ENCODE results near the gene TEX36. TPM values are rescaled to one million over a fixed set of nuclear protein-coding genes. Genes with fewer than 3 reads are reported as not detected.

The TEX36 gene
- total RNA-seq, 1 experiment from 2014 or later, result not detected

GRCh38 chr10:125611756-125612155 lies 71.2 kb downstream of the TEX36 start:
- H4K8ac ChIP-seq (replicated peaks; ENCODE audit: insufficient read length, low read depth, low read length), result no peak overlapping the region
- H3K27ac Mint-ChIP-seq, result no peak overlapping the region
- H3K4me3 Mint-ChIP-seq, result no peak overlapping the region
- H3K14ac ChIP-seq (ENCODE audit: insufficient read depth, low read length), result no peak overlapping the region
- H3K4me1 Mint-ChIP-seq, result no peaks in the 10 kb centered on the region
- H3K27me3 ChIP-seq (ENCODE audit: insufficient read depth, low read length), result no peaks in the 10 kb centered on the region
- H2BK12ac ChIP-seq (ENCODE audit: insufficient read length, low read depth, low read length), result no peak overlapping the region
- no peak overlapping the region for H3T11ph ChIP-seq (ENCODE audit: low read length)
- no peaks in the 10 kb centered on the region for H4K20me1 ChIP-seq (ENCODE audit: control insufficient read depth, insufficient read depth, insufficient read length)
- TF ChIP-seq, protein P1, sequence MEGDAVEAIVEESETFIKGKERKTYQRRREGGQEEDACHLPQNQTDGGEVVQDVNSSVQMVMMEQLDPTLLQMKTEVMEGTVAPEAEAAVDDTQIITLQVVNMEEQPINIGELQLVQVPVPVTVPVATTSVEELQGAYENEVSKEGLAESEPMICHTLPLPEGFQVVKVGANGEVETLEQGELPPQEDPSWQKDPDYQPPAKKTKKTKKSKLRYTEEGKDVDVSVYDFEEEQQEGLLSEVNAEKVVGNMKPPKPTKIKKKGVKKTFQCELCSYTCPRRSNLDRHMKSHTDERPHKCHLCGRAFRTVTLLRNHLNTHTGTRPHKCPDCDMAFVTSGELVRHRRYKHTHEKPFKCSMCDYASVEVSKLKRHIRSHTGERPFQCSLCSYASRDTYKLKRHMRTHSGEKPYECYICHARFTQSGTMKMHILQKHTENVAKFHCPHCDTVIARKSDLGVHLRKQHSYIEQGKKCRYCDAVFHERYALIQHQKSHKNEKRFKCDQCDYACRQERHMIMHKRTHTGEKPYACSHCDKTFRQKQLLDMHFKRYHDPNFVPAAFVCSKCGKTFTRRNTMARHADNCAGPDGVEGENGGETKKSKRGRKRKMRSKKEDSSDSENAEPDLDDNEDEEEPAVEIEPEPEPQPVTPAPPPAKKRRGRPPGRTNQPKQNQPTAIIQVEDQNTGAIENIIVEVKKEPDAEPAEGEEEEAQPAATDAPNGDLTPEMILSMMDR (conservative IDR thresholded peaks at IDR 0.05), result no peak
- H2AFZ ChIP-seq (ENCODE audit: low read length), result no peak overlapping the region
- H3K79me2 ChIP-seq (ENCODE audit: insufficient read depth, low read length), result no peaks in the 10 kb centered on the region
- no peak overlapping the region for H3K4me2 ChIP-seq (ENCODE audit: insufficient read depth, insufficient read length, low read length)
- no peak overlapping the region for H2BK15ac ChIP-seq (ENCODE audit: low read depth, low read length)
- H4K5ac ChIP-seq (ENCODE audit: insufficient read length, low read depth, low read length), result no peak overlapping the region
- WGBS (ENCODE audit: extremely low coverage, insufficient read length, low lambda C conversion rate), result no CpG with 5 or more reads among the region's 1 CpG
- no peaks in the 10 kb centered on the region for H3K79me1 ChIP-seq (ENCODE audit: insufficient read depth, low read depth, low read length, poor library complexity, severe bottlenecking)
- H3K23me2 ChIP-seq (ENCODE audit: insufficient read length, low read depth, low read length, poor library complexity, severe bottlenecking), result no peaks in the 10 kb centered on the region
- no peaks in the 10 kb centered on the region for H3K9me3 ChIP-seq (ENCODE audit: control insufficient read depth, low read depth, low read length)
- no peak overlapping the region for H3K4ac ChIP-seq (ENCODE audit: low read depth, low read length)
- H3K36me3 Mint-ChIP-seq (ENCODE audit: insufficient read depth in 1 of 3, low read depth in 3 of 3), result no peaks in the 10 kb centered on the region
- H3K27me3 Mint-ChIP-seq (ENCODE audit: low read depth), result peaks cover 5% of the 10 kb centered on the region
- H3K18ac ChIP-seq (ENCODE audit: insufficient read length, low read depth, low read length), result no peak overlapping the region
- H2AK5ac ChIP-seq (ENCODE audit: insufficient read length, low read length), result no peak overlapping the region
- no peak overlapping the region for H3K9ac ChIP-seq (ENCODE audit: extremely low read depth, insufficient read length, low read length)
- H2BK120ac ChIP-seq (ENCODE audit: low read depth, low read length, poor library complexity, severe bottlenecking), result no peak overlapping the region
- H3K56ac ChIP-seq (ENCODE audit: insufficient read length, low read depth, low read length), result no peak overlapping the region
- H2BK20ac ChIP-seq (ENCODE audit: low read depth, low read length, poor library complexity, severe bottlenecking), result no peak overlapping the region
- no peak overlapping the region for H3K27ac ChIP-seq (ENCODE audit: insufficient read length, low read depth, low read length)
- DNase-seq, result no peak
- H2BK5ac ChIP-seq (ENCODE audit: insufficient read length, low read length), result no peak overlapping the region
- no peaks in the 10 kb centered on the region for H3K4me1 ChIP-seq (ENCODE audit: insufficient read depth, low read length)
- no peaks in the 10 kb centered on the region; a peak in 2 of 5 replicates for H3K9me3 Mint-ChIP-seq
- H3K23ac ChIP-seq (ENCODE audit: insufficient read length, low read depth, low read length), result no peak overlapping the region
- H4K91ac ChIP-seq (ENCODE audit: insufficient read length, low read depth, low read length), result no peak overlapping the region
